BLaER1 (cell line): Measurements from ENCODE around the gene STMP1.
"Not testable (repeated sequence)": the region's sequence is repeated elsewhere in the genome, so short reads cannot be mapped to it uniquely, and the experiment has no call there.

Experiments used
- H3K27ac ChIP-seq: shearing (Covaris generic); formaldehyde crosslinking; 2 replicates; pipeline ENCODE4 v1.8.1; 2022
- H3K27me3 ChIP-seq: shearing (Covaris generic); formaldehyde crosslinking; 2 replicates; pipeline ENCODE4 v1.8.1; 2022
- H3K36me3 ChIP-seq: shearing (Covaris generic); formaldehyde crosslinking; 2 replicates; pipeline ENCODE4 v1.8.1; 2022
- H3K4me1 ChIP-seq: shearing (Covaris generic); formaldehyde crosslinking; 2 replicates; pipeline ENCODE4 v1.8.1; 2022
- H3K4me2 ChIP-seq: shearing (Covaris generic); formaldehyde crosslinking; 2 replicates; pipeline ENCODE4 v1.8.1; 2022
- H3K4me3 ChIP-seq: shearing (Covaris generic); formaldehyde crosslinking; 2 replicates; pipeline ENCODE4 v1.8.1; 2022
- H3K9ac ChIP-seq: shearing (Covaris generic); formaldehyde crosslinking; 2 replicates; pipeline ENCODE4 v1.8.1; 2022
- H3K9me3 ChIP-seq: shearing (Covaris generic); formaldehyde crosslinking; 2 replicates; pipeline ENCODE4 v1.8.1; 2022
- H4K20me1 ChIP-seq: shearing (Covaris generic); formaldehyde crosslinking; 2 replicates; pipeline ENCODE4 v1.8.1; 2022
- Cebpa-rat ChIP-seq: shearing (Covaris generic); IDR thresholded peaks from 2 replicates; pipeline ENCODE4 v1.8.1; 2022

STMP1 gene

GRCh38 chr7:135662373-135663114, at the start of gene STMP1:
STMP1 (plus strand) TSS chr7:135662514.
- Histone ChIP-seq H3K4me3 (peak within 1 kb of the TSS; percentile 93), H3K27ac (peak within 1 kb of the TSS; percentile 86), H4K20me1 (no peaks in the 10 kb centered on the region; the same call in 1 of the 2 replicates), H3K4me2 (peak within 1 kb of the TSS; percentile 91), H3K9me3 (no peaks in the 10 kb centered on the region), H3K27me3 (no peaks in the 10 kb centered on the region), H3K36me3 (peaks cover 8% of the 10 kb centered on the region; the same call in 1 of the 2 replicates), H3K4me1 (peaks cover 28% of the 10 kb centered on the region), H3K9ac (peak within 1 kb of the TSS; percentile 88)
- peak; percentile 91 for TF ChIP-seq Cebpa-rat

GRCh38 chr7:135616136-135616535, 46.2 kb upstream of the STMP1 start:
- Histone ChIP-seq H3K4me3 (no peak overlapping the region), H3K4me2 (no peak overlapping the region), H4K20me1 (no peaks in the 10 kb centered on the region), H3K4me1 (no peaks in the 10 kb centered on the region), H3K27ac (no peak overlapping the region), H3K36me3 (peaks cover 74% of the 10 kb centered on the region), H3K27me3 (no peaks in the 10 kb centered on the region), H3K9ac (no peak overlapping the region), H3K9me3 (no peaks in the 10 kb centered on the region)
- no peak for TF ChIP-seq Cebpa-rat

GRCh38 chr7:135617781-135618180, 44.5 kb upstream of the STMP1 start:
- no peak overlapping the region for H3K9ac ChIP-seq
- no peak overlapping the region for H3K4me3 ChIP-seq
- H3K27me3 ChIP-seq, result no peaks in the 10 kb centered on the region
- H3K4me1 ChIP-seq, result no peaks in the 10 kb centered on the region
- peaks cover 70% of the 10 kb centered on the region for H3K36me3 ChIP-seq
- no peak overlapping the region for H3K4me2 ChIP-seq
- H4K20me1 ChIP-seq, result no peaks in the 10 kb centered on the region
- H3K27ac ChIP-seq, result no peak overlapping the region
- no peaks in the 10 kb centered on the region for H3K9me3 ChIP-seq
- no peak for TF ChIP-seq Cebpa-rat

- Histone ChIP-seq H3K27ac (no peak overlapping the region), H3K4me1 (no peaks in the 10 kb centered on the region), H3K9me3 (no peaks in the 10 kb centered on the region), H4K20me1 (no peaks in the 10 kb centered on the region), H3K36me3 (peaks cover 74% of the 10 kb centered on the region), H3K27me3 (no peaks in the 10 kb centered on the region), H3K4me3 (no peak overlapping the region), H3K4me2 (no peak overlapping the region), H3K9ac (no peak overlapping the region)
- no peak; the same call in 1 of the 2 replicates for TF ChIP-seq Cebpa-rat
Measured at GRCh38 chr7:135618510-135618909, 43.8 kb upstream of the STMP1 start.

GRCh38 chr7:135620447-135620846, 41.9 kb upstream of the STMP1 start:
- Histone ChIP-seq H3K9ac (no peak overlapping the region), H3K9me3 (no peaks in the 10 kb centered on the region), H3K4me3 (no peak overlapping the region), H3K4me2 (no peak overlapping the region), H3K4me1 (no peaks in the 10 kb centered on the region), H3K36me3 (peaks cover 86% of the 10 kb centered on the region), H3K27ac (no peak overlapping the region), H3K27me3 (no peaks in the 10 kb centered on the region), H4K20me1 (no peaks in the 10 kb centered on the region)
- TF ChIP-seq Cebpa-rat, result no peak

- Histone ChIP-seq H4K20me1 (no peaks in the 10 kb centered on the region), H3K9me3 (no peaks in the 10 kb centered on the region), H3K4me3 (no peak overlapping the region), H3K4me1 (no peaks in the 10 kb centered on the region), H3K27me3 (no peaks in the 10 kb centered on the region), H3K4me2 (no peak overlapping the region), H3K36me3 (peaks cover 88% of the 10 kb centered on the region), H3K9ac (no peak overlapping the region), H3K27ac (no peak overlapping the region)
- no peak for TF ChIP-seq Cebpa-rat
Measured at GRCh38 chr7:135620980-135621850, 41.1 kb upstream of the STMP1 start.

GRCh38 chr7:135634191-135634878, 28.0 kb upstream of the STMP1 start:
- Histone ChIP-seq H4K20me1 (no peaks in the 10 kb centered on the region), H3K4me1 (no peaks in the 10 kb centered on the region), H3K4me2 (no peak overlapping the region), H3K4me3 (no peak overlapping the region), H3K9ac (no peak overlapping the region), H3K27ac (no peak overlapping the region), H3K27me3 (no peaks in the 10 kb centered on the region), H3K36me3 (peaks cover 95% of the 10 kb centered on the region), H3K9me3 (no peaks in the 10 kb centered on the region)
- no peak for TF ChIP-seq Cebpa-rat

- H3K4me1 ChIP-seq, H3K4me3 ChIP-seq, H3K9me3 ChIP-seq, H3K27ac ChIP-seq, H3K27me3 ChIP-seq, H3K4me2 ChIP-seq, H3K9ac ChIP-seq, H4K20me1 ChIP-seq: not testable (repeated sequence)
- H3K36me3 ChIP-seq, result peaks cover 98% of the 10 kb centered on the region
Measured at GRCh38 chr7:135639690-135640089, 22.6 kb upstream of the STMP1 start.

GRCh38 chr7:135644154-135644553, 18.2 kb upstream of the STMP1 start:
- Histone ChIP-seq H4K20me1 (no peaks in the 10 kb centered on the region), H3K4me2 (no peak overlapping the region), H3K9me3 (no peaks in the 10 kb centered on the region), H3K9ac (no peak overlapping the region), H3K27ac (no peak overlapping the region), H3K27me3 (no peaks in the 10 kb centered on the region), H3K36me3 (peaks cover 94% of the 10 kb centered on the region), H3K4me3 (no peak overlapping the region), H3K4me1 (no peaks in the 10 kb centered on the region)
- TF ChIP-seq Cebpa-rat, result no peak

GRCh38 chr7:135644729-135645128, 17.6 kb upstream of the STMP1 start:
- no peaks in the 10 kb centered on the region for H4K20me1 ChIP-seq
- H3K36me3 ChIP-seq, result peaks cover 94% of the 10 kb centered on the region
- no peaks in the 10 kb centered on the region for H3K27me3 ChIP-seq
- H3K27ac ChIP-seq, result no peak overlapping the region
- no peak overlapping the region for H3K4me2 ChIP-seq
- H3K9me3 ChIP-seq, result no peaks in the 10 kb centered on the region
- H3K4me1 ChIP-seq, result no peaks in the 10 kb centered on the region
- no peak overlapping the region for H3K9ac ChIP-seq
- no peak overlapping the region for H3K4me3 ChIP-seq
- no peak for TF ChIP-seq Cebpa-rat
